Mononuclear cell (primary cell): ENCODE data around the gene OR5T1. TPM values are rescaled to one million over a fixed set of nuclear protein-coding genes. Genes with fewer than 3 reads are reported as not detected.

Experiments
- H3K27me3 ChIP-seq: 2 replicates; pipeline ENCODE4 v1.6.0; 2011; ENCODE audit warnings: low read length, control low read depth; ENCODE audit not compliant: insufficient read depth
- H3K4me1 ChIP-seq: 2 replicates; pipeline ENCODE4 v1.5.1; 2011; ENCODE audit warnings: mild to moderate bottlenecking, low read length, control low read depth; ENCODE audit not compliant: insufficient read depth
- H3K4me3 ChIP-seq: 2 replicates; pipeline ENCODE4 v1.5.1; 2011; ENCODE audit warnings: mild to moderate bottlenecking, low read length, moderate library complexity
- H3K9me3 ChIP-seq: 2 replicates; pipeline ENCODE4 v1.5.1; 2011; ENCODE audit warnings: low read depth, mild to moderate bottlenecking, control low read depth, low read length
- total RNA-seq: library from RNA; depleted of rRNA; stranded (reverse); fragments of >200 nt; gene quantifications from one replicate; pipeline ENCODE4 v1.2.3, GENCODE V29; 2012

OR5T1 gene
- total RNA-seq, result not detected

DNA sequence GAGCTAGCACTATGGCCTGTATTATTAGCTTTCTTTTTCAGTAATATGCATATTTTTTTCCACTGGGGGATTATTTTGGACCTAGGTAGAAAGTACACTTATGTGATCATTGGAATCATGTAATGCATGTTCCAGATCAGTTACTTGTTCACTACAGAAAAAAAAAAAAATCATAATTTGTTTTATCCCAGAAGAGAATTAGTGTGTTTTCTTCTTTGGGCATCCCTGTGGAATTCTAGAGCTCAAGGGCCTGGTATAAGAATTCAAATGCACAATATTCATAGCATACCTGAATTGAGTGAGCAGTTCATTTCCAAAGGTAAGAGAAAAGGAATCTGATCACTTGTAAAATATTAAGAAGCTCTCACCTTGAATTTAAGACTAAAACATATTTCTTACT is at the start of gene OR5T1:
OR5T1 (plus strand) TSS at position 301 of the 400 bp plus-strand sequence. CDS start 1,485 bp downstream, outside the sequence.
- Histone ChIP-seq H3K27me3 (no peaks in the 10 kb centered on the region), H3K4me1 (no peaks in the 10 kb centered on the region), H3K9me3 (peaks cover 9% of the 10 kb centered on the region), H3K4me3 (no peak within 1 kb of the TSS)

GRCh38 chr11:56234155-56234554 is 39.8 kb upstream of the OR5T1 start, which contains the start of gene OR5T2:
OR5T2 (minus strand) TSS chr11:56234255; CDS start chr11:56233062, 1,193 bp downstream.
- no peak within 1 kb of the TSS for H3K4me3 ChIP-seq

DNA sequence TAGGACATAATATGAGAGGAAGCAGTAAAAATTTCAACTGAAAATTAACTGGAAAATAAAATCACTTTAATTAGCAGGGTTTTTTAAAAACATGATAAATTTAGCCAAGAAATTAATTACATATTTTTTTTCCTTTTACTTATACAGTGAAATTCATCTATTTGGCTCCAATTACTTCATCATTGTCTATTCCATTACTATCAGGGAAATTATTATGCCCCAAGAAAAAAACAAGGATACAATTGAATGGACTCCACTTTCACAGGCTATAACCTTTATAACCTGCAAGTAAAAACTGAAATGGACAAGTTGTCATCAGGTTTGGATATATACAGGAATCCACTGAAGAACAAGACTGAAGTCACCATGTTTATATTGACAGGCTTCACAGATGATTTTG is 22.0 kb upstream of the OR5T1 start, which contains the start of gene OR5T3:
OR5T3 (plus strand) TSS at position 301 of the 400 bp plus-strand sequence; CDS start at position 301, 0 bp downstream.
- peaks cover 6% of the 10 kb centered on the region for H3K9me3 ChIP-seq
- no peaks in the 10 kb centered on the region for H3K27me3 ChIP-seq
- H3K4me1 ChIP-seq, result no peaks in the 10 kb centered on the region
- H3K4me3 ChIP-seq, result no peak within 1 kb of the TSS

More at GRCh38 chr11:56234155-56234554, 39.8 kb upstream of the OR5T1 start, which contains the start of gene OR5T2:
- no peaks in the 10 kb centered on the region for H3K9me3 ChIP-seq
- no peaks in the 10 kb centered on the region for H3K4me1 ChIP-seq
- no peaks in the 10 kb centered on the region for H3K27me3 ChIP-seq

DNA sequence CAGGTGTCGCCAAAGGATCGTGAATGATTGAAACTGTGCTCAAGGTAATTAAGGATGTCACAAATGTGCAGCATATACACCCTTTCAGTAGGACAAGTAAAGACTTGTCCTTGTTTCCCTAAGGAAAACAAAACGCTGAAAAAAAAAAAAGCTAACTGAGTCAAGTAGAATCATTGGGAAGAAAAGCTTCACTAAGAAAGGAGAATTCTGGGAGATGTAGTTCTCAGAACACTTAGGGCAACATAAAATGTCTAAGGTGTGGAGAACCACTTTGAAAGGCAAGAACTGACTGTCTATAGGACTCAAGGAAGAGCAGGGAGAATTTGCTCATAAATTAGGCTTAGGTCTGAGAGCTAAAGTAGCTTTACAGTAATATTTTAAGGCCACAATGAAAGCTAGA is 2.9 kb upstream of the OR5T1 start:
- Histone ChIP-seq H3K9me3 (peaks cover 9% of the 10 kb centered on the region), H3K4me3 (no peak overlapping the region), H3K4me1 (no peaks in the 10 kb centered on the region)

DNA sequence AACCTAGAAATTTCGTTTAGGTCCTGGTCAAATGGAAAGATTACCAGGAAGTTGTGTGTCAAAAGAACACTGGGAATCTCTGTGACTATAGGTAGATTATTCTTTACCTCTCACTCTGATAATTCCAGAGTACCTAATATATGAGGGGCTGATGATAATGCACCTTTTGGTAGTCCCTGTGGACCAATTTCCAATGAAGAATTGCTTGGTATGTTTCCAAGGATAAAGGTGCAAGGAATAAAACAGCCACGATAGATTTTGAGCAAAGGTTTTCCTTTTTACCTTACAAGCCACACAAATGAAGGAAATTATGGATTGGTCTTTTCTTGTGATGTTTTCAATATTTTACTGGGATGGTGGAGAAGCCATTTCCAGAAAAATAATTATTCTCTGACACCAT is 18.2 kb downstream of the OR5T1 start, which contains the start of gene OR8H1:
OR8H1 (minus strand) TSS at position 101 of the 400 bp plus-strand sequence. CDS start 1,192 bp downstream, outside the sequence.
- Histone ChIP-seq H3K4me1 (no peaks in the 10 kb centered on the region), H3K9me3 (peaks cover 9% of the 10 kb centered on the region), H3K4me3 (no peak within 1 kb of the TSS), H3K27me3 (no peaks in the 10 kb centered on the region)

More for the DNA sequence above, 2.9 kb upstream of the OR5T1 start:
- no peaks in the 10 kb centered on the region for H3K27me3 ChIP-seq

DNA sequence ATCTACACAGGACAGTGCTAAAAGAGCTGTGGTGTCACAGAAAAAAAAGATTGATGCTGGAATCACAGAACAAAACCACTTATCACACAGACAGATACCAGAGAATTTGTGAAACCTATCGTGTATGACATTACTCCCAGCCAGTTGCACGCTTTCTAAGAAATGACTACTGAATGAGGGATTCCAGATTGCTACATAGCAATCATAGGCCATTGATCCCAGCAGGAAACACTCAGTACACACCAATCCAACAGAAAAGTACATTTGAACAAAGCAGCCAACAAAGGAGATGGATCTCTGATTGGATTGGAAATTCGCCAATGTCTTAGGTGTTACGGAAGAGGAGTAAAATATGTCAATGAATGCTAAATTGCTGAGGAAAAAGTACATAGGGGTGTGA is 22.9 kb downstream of the OR5T1 start:
- Histone ChIP-seq H3K27me3 (no peaks in the 10 kb centered on the region), H3K4me1 (no peaks in the 10 kb centered on the region), H3K9me3 (peaks cover 5% of the 10 kb centered on the region), H3K4me3 (no peak overlapping the region)

- Histone ChIP-seq H3K27me3 (no peaks in the 10 kb centered on the region), H3K4me3 (no peak overlapping the region), H3K9me3 (peaks cover 20% of the 10 kb centered on the region), H3K4me1 (no peaks in the 10 kb centered on the region)
Observed at GRCh38 chr11:56307836-56308235, 33.9 kb downstream of the OR5T1 start.

- no peaks in the 10 kb centered on the region for H3K4me1 ChIP-seq
- peaks cover 6% of the 10 kb centered on the region for H3K9me3 ChIP-seq
- H3K4me3 ChIP-seq, result no peak within 1 kb of the TSS
Observed at GRCh38 chr11:56314844-56315243, 40.9 kb downstream of the OR5T1 start, which contains the start of gene OR8K3. OR8K3 (plus strand) TSS chr11:56315144; CDS start chr11:56318307, 3,163 bp downstream.

More at GRCh38 chr11:56314844-56315243, 40.9 kb downstream of the OR5T1 start, which contains the start of gene OR8K3:
- H3K27me3 ChIP-seq, result no peaks in the 10 kb centered on the region

Other genes starting within 250 kb of the OR5T1 start
- 0.10 TPM for gene OR5AS1, start 246.5 kb upstream of the OR5T1 start, total RNA-seq
- not detected for gene OR8I2, start 180.8 kb upstream of the OR5T1 start, total RNA-seq
- gene OR8H2, start 170.5 kb upstream of the OR5T1 start, total RNA-seq, result not detected
- gene OR8H3, start 151.8 kb upstream of the OR5T1 start, total RNA-seq, result not detected
- not detected for gene OR8J3, start 134.0 kb upstream of the OR5T1 start, total RNA-seq
- gene OR8K5, start 113.8 kb upstream of the OR5T1 start, total RNA-seq, result not detected
- not detected for gene OR5J2, start 97.5 kb upstream of the OR5T1 start, total RNA-seq
- not detected for gene OR5T2, start 39.9 kb upstream of the OR5T1 start, total RNA-seq
- gene OR5T3, start 21.9 kb upstream of the OR5T1 start, total RNA-seq, result not detected
- not detected for gene OR8H1, start 18.1 kb downstream of the OR5T1 start, total RNA-seq
- gene OR8K3, start 41.0 kb downstream of the OR5T1 start, total RNA-seq, result not detected
- not detected for gene OR8K1, start 71.9 kb downstream of the OR5T1 start, total RNA-seq
- not detected for gene OR8J1, start 80.1 kb downstream of the OR5T1 start, total RNA-seq
- gene OR8U1, start 101.5 kb downstream of the OR5T1 start, total RNA-seq, result not detected
- not detected for gene OR5AL1, start 138.5 kb downstream of the OR5T1 start, total RNA-seq
- not detected for gene OR5M3, start 199.2 kb downstream of the OR5T1 start, total RNA-seq
- not detected for gene OR5M8, start 217.2 kb downstream of the OR5T1 start, total RNA-seq